ENCODE data around the gene POLA2. TPM values are rescaled to one million over a fixed set of nuclear protein-coding genes. Genes with fewer than 3 reads are reported as not detected.

POLA2 gene
- total and polyA plus RNA-seq, 2 donors (not counting 3 experiments of a cell fraction or from before 2014, with no cell fraction given) = 24.0 to 30.0 TPM

DNA sequence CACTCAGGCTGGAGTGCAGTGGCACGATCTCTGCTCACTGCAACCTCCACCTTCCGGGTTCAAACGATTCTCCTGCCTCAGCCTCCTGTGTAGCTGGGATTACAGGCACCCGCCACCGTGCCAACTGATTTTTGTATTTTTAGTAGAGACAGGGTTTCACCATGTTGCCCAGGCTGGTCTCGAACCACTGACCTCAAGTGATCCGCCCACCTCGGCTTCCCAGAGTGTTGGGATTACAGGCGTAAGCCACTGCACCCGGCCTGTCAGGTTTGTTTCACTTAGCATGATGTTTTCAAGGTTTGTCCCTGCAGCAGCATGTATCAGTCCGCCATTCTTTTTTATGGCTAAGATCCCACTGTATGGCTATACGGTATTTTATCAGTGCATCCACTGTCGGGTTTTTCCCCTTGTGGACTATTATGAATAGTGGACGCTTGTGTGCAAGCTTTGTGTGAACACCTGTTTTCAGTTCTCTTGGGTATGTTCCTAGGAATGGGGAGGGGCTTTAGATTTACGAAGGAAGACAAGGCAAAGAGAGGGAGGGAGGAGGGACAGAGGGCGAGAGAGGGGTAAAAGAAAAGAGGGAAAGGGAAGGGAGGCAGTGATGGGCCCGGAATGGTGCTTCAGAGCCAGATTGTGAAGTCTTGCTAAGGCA lies 39.0 kb downstream of the POLA2 start:
- Histone ChIP-seq H2AFZ (ENCODE audit: low read depth, low read length) (no peak overlapping the region), H3K4me1 (ENCODE audit: control insufficient read depth, extremely low read depth, insufficient read depth, low read length) (no peaks in the 10 kb centered on the region), H3K9ac (replicated peaks; ENCODE audit: extremely low read depth, insufficient read depth, low read length) (no peak overlapping the region), H3K36me3 (ENCODE audit: control insufficient read depth in 2 of 2, extremely low read depth in 1 of 2, insufficient read depth in 2 of 2, low read length in 2 of 2) (no peaks in the 10 kb centered on the region), H3K9me1 (replicated peaks; ENCODE audit: control insufficient read depth, extremely low read depth, insufficient read depth, low read length) (no peaks in the 10 kb centered on the region), H3K27me3 (ENCODE audit: control insufficient read depth in 2 of 2, insufficient read depth in 2 of 2, low read length in 2 of 2) (no peaks in the 10 kb centered on the region), H3K4me3 (replicated peaks in 1 of 3; ENCODE audit: insufficient read depth in 1 of 3, low read depth in 1 of 3, low read length in 3 of 3) (no peak overlapping the region), H3K79me2 (ENCODE audit: control insufficient read depth, insufficient read depth, low read length) (no peaks in the 10 kb centered on the region), H3K27ac (ENCODE audit: insufficient read depth, low read depth, low read length) (no peak overlapping the region), H4K20me1 (replicated peaks; ENCODE audit: control insufficient read depth, extremely low read depth, insufficient read depth, low read length) (no peaks in the 10 kb centered on the region), H3K9me3 (replicated peaks; ENCODE audit: control insufficient read depth, insufficient read depth, low read length) (no peaks in the 10 kb centered on the region), H3K4me2 (ENCODE audit: insufficient read depth, low read length) (no peak overlapping the region)
- no peak for FAIRE-seq
- no TSS peak for BruUV-seq (replicated peaks)
- DNase-seq (ENCODE audit: low read depth, low spot score) = no peak
- CTCF ChIA-PET = interaction anchor here (3.3 kb wide), 1 partner anchor 16 kb away, joined by 17 read pairs; no protein-coding TSS in a partner anchor
- TF ChIP-seq JUN (IDR thresholded peaks at IDR 0.05; ENCODE audit: borderline replicate concordance, insufficient read depth, insufficient read length, low read depth) (no peak), POLR2AphosphoS5 (IDR thresholded peaks at IDR 0.05; ENCODE audit: insufficient read depth, low read depth, low read length) (no peak), POLR2A (IDR thresholded peaks at IDR 0.05; ENCODE audit: low read depth, low read length) (no peak), FOS (IDR thresholded peaks at IDR 0.05; ENCODE audit: borderline replicate concordance, insufficient read depth, low read length) (no peak), EZH2 (IDR thresholded peaks at IDR 0.05; ENCODE audit: borderline replicate concordance, low read depth, low read length, severe bottlenecking) (no peak), MYC (IDR thresholded peaks at IDR 0.05; ENCODE audit: low read depth, low read length) (no peak), GATA2 (IDR thresholded peaks at IDR 0.05; ENCODE audit: insufficient read depth, insufficient read length, low read depth, low read length) (no peak)
- TF ChIP-seq, protein P1, sequence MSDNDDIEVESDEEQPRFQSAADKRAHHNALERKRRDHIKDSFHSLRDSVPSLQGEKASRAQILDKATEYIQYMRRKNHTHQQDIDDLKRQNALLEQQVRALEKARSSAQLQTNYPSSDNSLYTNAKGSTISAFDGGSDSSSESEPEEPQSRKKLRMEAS (IDR thresholded peaks at IDR 0.05; ENCODE audit: insufficient read depth, insufficient read length) = no peak
- TF ChIP-seq, protein P2, sequence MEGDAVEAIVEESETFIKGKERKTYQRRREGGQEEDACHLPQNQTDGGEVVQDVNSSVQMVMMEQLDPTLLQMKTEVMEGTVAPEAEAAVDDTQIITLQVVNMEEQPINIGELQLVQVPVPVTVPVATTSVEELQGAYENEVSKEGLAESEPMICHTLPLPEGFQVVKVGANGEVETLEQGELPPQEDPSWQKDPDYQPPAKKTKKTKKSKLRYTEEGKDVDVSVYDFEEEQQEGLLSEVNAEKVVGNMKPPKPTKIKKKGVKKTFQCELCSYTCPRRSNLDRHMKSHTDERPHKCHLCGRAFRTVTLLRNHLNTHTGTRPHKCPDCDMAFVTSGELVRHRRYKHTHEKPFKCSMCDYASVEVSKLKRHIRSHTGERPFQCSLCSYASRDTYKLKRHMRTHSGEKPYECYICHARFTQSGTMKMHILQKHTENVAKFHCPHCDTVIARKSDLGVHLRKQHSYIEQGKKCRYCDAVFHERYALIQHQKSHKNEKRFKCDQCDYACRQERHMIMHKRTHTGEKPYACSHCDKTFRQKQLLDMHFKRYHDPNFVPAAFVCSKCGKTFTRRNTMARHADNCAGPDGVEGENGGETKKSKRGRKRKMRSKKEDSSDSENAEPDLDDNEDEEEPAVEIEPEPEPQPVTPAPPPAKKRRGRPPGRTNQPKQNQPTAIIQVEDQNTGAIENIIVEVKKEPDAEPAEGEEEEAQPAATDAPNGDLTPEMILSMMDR (IDR thresholded peaks at IDR 0.05; ENCODE audit: extremely low read depth in 1 of 2, insufficient read depth in 1 of 2, low read depth in 1 of 2, low read length in 2 of 2) = no peak
- POLR2A ChIA-PET = no interaction called here
- dilution Hi-C loops (cut with MboI; ENCODE audit: extremely low pct_ligation_motif_present, low sequenced_read_pairs) = no loop called here
- intact Hi-C loops (cut with micrococcal nuclease) = no loop called here

All from endothelial cell of umbilical vein (primary cell).